ENCODE measurements around the gene TRIAP1. TPM values are rescaled to one million over a fixed set of nuclear protein-coding genes. Genes with fewer than 3 reads are reported as not detected.

Gene TRIAP1
- total and polyA plus RNA-seq, 8 donors: 21.9 to 42.4 (median 36.2) TPM

- peaks cover 0 to 82% of the 10 kb centered on the region in 2 donors for H3K36me3 ChIP-seq
- H3K27me3 ChIP-seq: no peaks in the 10 kb centered on the region
- intact Hi-C loops (cut with DNase I): no loop called here
- TF ChIP-seq, protein P1, sequence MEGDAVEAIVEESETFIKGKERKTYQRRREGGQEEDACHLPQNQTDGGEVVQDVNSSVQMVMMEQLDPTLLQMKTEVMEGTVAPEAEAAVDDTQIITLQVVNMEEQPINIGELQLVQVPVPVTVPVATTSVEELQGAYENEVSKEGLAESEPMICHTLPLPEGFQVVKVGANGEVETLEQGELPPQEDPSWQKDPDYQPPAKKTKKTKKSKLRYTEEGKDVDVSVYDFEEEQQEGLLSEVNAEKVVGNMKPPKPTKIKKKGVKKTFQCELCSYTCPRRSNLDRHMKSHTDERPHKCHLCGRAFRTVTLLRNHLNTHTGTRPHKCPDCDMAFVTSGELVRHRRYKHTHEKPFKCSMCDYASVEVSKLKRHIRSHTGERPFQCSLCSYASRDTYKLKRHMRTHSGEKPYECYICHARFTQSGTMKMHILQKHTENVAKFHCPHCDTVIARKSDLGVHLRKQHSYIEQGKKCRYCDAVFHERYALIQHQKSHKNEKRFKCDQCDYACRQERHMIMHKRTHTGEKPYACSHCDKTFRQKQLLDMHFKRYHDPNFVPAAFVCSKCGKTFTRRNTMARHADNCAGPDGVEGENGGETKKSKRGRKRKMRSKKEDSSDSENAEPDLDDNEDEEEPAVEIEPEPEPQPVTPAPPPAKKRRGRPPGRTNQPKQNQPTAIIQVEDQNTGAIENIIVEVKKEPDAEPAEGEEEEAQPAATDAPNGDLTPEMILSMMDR (IDR thresholded peaks at IDR 0.05): no peak
- ATAC-seq: no peak
- no peaks in the 10 kb centered on the region for H3K9me3 ChIP-seq
- no peak overlapping the region for H3K27ac ChIP-seq
- peaks cover 5 to 27% of the 10 kb centered on the region in 2 donors for H3K4me1 ChIP-seq
- no peak overlapping the region for H3K4me3 ChIP-seq
- DNase-seq: no peak
Measured at GRCh38 chr12:120463712-120464111, 17.5 kb upstream of the TRIAP1 start.

DNA sequence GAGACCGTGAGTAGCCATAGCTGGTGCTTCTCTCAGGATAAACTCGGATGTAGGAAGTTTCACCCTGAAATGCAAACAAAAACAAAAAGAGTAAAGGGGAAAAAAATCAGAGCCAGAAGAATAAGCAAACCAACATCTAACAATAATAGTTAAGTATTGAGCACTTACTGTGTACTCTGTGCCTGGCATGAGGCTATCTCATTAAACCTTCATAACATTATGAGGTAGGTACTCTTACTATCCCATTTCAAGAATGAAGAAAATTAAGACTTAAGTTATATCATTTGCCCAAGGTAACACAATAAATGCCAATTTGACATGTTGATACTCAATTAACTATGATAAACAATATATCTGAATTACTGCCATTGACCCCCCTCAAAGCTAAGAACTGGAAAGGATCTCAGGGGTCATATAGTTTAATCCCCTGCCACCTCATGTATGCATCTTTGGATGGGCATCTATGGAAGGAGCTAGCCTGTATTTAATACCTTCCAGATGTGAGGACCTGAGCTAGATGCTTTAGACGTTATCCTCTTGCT, 16.0 kb upstream of the TRIAP1 start:
- ATAC-seq (no peak), DNase-seq (no peak)
- intact Hi-C loops (cut with DNase I): no loop called here
- TF ChIP-seq, protein P1 (IDR thresholded peaks at IDR 0.05): no peak
- H3K36me3 ChIP-seq: peaks cover 0 to 95% of the 10 kb centered on the region in 2 donors
- no peaks in the 10 kb centered on the region for H3K9me3 ChIP-seq
- H3K27me3 ChIP-seq: no peaks in the 10 kb centered on the region
- peaks cover 0 to 15% of the 10 kb centered on the region in 2 donors for H3K4me1 ChIP-seq
- H3K4me3 ChIP-seq: no peak overlapping the region
- H3K27ac ChIP-seq: no peak overlapping the region

DNA sequence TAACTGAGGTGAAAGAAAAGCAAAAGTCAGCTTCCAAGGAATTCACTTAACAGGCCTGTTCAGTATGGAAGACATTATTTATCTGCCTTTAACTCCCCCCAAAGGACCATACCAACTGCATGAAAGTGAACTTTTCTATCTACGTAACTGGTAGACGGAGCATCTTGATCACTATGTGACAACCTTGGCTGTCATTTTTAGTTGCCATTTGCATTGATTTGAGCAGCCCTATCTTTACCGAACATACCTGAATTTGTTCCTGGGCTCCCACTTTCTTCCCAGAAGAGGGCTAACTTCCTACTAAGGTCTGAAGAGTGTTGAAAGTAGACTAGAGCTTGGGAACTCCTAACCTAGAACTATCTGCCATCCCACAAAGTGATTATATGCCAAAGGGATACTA, 14.0 kb upstream of the TRIAP1 start:
- Histone ChIP-seq H3K27me3 (no peaks in the 10 kb centered on the region), H3K36me3 (peaks cover 0 to 99% of the 10 kb centered on the region in 2 donors), H3K9me3 (no peaks in the 10 kb centered on the region), H3K4me3 (no peak overlapping the region), H3K27ac (no peak overlapping the region), H3K4me1 (no peaks in the 10 kb centered on the region)
- no peak for ATAC-seq
- intact Hi-C loops (cut with DNase I): no loop called here
- no peak for DNase-seq
- TF ChIP-seq, protein P1 (IDR thresholded peaks at IDR 0.05): no peak

DNA sequence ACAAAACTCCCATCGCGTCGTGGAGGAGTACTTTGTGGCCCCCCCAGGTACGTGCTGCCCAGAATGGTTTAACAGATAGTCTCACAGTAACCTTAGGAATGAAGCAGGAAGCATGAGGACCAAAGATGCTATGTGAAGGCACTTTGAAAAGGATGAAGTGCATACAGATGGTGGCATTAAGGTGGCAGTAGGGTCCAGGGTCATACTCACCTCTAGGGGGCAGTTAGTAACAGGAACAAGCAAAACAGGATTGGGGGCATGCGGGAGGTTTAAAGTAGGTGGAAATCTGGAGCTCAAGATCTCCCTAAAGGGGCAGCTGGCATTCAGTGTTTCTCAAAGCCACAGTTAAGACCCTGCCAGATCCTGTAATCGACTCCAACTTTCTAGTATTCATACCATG, 10.9 kb upstream of the TRIAP1 start:
- intact Hi-C loops (cut with DNase I): no loop called here
- Histone ChIP-seq H3K4me1 (no peaks in the 10 kb centered on the region), H3K27ac (no peak overlapping the region), H3K27me3 (no peaks in the 10 kb centered on the region), H3K9me3 (no peaks in the 10 kb centered on the region), H3K36me3 (peaks cover 0 to 87% of the 10 kb centered on the region in 2 donors), H3K4me3 (no peak overlapping the region)
- TF ChIP-seq, protein P1 (IDR thresholded peaks at IDR 0.05): no peak
- no peak for ATAC-seq
- DNase-seq: no peak

DNA sequence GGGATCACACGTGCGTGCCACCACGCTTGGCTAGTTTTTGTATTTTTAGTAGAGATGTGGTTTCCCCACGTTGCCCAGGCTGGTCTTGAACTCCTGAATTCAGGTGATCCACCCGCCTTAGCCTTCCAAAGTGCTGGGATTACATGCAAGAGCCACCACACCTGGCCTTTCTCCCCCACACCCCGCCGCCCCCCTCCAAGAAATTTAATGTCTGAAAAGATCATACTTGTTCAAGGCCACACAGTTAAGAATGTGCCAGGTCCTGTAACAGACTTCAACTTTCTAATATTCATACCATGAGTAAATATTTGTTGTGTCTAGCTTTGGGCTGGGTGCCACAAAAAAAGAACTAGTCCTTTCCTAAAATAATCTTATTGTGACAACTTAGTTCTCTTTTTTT, 9.1 kb upstream of the TRIAP1 start:
- Histone ChIP-seq H3K4me3 (no peak overlapping the region), H3K36me3 (peaks cover 0 to 79% of the 10 kb centered on the region in 2 donors), H3K27ac (no peak overlapping the region), H3K27me3 (no peaks in the 10 kb centered on the region), H3K4me1 (no peaks in the 10 kb centered on the region), H3K9me3 (no peaks in the 10 kb centered on the region)
- DNase-seq (no peak), ATAC-seq (no peak)
- intact Hi-C loops (cut with DNase I): no loop called here
- TF ChIP-seq, protein P1 (IDR thresholded peaks at IDR 0.05): no peak
